ENCODE data around the gene TRMT44. TPM values are rescaled to one million over a fixed set of nuclear protein-coding genes. Genes with fewer than 3 reads are reported as not detected.

Gene TRMT44
- total RNA-seq, 1 donor from 2014 or later = 27.5 TPM

DNA sequence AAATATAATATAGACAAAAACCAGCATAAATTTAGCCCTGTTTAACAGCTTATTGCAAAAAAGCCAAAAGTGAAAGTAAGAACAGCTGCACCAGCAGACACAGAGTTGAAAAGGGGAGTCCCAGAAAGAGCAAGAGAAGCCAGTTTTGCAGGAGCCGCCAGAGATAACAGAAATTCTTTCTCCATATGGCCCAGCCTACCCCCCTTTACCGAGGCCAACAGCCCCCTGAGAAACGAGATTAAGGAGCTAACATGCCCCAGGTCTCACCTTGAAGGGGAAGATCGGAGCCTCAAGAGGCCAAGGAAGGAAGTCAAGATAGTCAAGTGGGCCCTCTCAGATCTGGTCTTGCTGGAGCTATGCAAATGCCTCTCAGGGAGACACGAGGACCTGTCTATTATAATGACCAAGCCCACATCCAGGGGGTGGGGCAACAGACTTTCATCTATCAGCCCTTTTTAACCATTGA is 4.9 kb upstream of the TRMT44 start:
- peak; percentile 36 for DNase-seq

DNA sequence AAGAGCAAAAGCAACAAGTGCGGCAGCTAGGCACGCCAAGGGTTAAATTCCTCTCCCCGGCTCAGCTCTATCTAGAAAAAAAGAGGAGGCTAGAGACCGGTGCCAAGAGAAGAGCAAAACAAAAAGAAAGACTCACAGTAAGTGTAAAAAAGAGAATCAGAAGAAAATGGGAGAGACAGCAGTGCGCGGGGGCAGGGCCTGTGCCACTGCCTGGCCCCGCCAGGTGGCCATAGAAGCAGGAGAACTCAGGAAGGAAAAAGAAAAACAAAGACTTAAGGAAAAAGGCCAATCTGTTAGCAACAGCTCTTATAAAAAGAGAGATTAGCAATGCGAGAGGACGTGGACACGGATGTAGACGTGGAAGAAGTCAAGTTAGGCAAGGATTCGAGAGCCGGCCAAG is 3.3 kb upstream of the TRMT44 start:
- peak; percentile 19 for DNase-seq

GRCh38 chr4:8438743-8439142 is 1.8 kb upstream of the TRMT44 start:
- DNase-seq = no peak

GRCh38 chr4:8439168-8439567 is 1.4 kb upstream of the TRMT44 start:
- no peak for DNase-seq

DNA sequence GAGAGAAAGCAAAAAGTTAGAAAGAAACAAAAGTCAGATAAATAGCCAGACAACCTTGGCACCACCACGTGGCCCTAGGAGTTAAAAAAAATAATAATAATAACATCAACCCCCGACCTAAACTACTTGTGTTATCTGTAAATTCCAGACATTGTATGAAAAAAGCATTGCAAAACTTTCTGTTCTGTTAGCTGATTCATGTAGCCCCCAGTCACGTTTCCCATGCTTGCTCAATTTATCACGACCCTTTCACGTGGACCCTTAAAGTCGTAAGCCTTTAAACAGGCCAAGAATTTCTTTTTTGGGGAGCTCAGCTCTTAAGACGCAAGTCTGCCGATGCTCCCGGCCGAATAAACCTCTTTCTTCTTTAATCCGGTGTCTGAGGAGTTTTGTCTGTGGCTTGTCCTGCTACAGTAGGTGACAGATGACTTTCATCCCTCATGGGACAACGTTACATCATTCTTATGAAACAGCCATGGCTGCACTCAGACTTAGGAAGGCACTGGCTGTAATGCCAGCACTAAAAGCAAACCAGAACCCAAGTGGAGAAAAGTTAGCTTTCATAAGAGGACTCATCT is 574 bp upstream of the TRMT44 start:
- no peak for DNase-seq

- DNase-seq = no peak
Measured at GRCh38 chr4:8441499-8442091, 1.0 kb downstream of the TRMT44 start.

GRCh38 chr4:8442596-8443358 is 2.2 kb downstream of the TRMT44 start:
- DNase-seq = no peak

DNA sequence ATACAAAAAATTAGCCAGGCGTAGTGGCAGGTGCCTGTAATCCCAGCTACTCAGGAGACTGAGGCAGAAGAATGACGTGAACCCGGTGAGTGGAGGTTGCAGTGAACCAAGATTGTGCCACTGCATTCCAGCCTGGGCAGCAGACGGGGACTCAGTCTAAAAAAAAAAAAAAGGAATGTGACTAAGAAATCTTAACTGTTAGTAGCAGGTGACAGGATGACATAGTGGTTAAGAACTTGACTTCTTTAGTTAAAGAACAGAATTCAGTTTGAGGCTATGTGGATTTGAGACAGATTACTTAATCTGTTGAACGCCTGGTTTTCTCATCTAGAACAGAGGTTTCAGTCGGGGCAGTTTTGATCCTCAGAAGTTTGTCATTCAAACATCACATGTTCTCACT is 3.2 kb downstream of the TRMT44 start:
- DNase-seq = no peak

GRCh38 chr4:8446122-8446521 is 5.5 kb downstream of the TRMT44 start:
- DNase-seq = no peak

DNA sequence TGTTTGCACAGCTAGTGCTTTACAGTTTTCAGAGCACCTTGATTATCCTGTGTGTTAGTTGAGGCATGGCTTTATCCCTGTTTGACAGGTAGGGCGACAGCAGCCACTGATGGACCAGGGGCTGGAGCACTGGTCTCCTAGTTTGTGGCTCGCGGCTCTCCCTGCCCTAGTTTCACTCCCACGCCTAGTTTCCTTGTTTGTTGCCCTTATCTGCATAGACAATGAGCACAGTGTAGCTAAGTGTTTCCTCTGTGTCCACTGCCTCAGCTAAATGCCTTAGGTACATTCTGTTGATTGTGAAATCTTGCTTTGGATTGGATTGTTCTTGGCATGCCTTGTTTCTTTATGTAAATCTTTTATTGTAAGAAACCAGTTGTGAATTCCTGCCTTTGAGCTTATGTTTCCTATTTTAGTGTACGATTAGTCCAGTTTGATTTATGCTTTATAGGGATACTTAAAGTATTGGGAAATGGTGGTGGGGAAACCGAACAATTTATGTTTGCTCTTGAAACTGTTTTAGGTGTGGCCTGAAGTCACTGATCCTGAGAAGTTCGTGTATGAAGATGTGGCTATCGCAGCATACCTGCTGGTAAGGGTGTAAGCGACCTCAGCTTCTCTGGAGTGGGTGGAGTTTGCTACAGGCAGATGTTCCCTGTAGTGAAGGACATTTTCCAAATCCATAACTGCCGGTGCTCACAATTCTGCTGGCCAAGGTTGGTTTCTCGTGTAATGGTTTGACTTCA is 11.0 kb downstream of the TRMT44 start:
- DNase-seq = no peak

- no peak for DNase-seq
Measured at GRCh38 chr4:8453957-8454356, 13.4 kb downstream of the TRMT44 start.

DNA sequence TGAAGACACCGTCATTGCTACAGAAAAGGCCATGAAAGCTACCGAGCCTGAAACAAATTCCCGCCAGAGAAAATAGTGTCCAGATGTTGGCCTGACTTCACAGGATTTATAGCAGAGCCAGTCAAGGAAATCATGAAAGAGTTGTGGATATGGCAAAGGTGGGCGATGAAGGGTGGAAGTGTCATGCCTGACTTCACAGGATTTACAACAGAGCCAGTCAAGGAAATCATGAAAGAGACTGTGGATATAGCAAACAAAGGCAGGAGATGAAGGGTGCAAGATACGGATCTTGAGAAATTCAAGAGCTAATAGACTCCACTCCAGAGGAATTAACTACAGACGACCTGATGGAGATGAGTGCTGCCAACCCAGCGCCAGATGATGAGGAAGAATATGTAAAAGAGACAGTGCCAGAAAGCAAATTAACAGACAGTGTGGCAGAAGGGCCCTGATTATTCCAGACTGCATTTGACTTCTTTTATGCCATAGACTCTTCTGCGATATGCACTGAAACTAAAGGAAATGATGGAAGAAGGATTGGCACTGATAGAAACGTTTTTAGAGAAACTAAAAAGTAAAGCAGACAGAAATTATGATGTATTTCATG is 17.2 kb downstream of the TRMT44 start:
- DNase-seq = no peak

DNA sequence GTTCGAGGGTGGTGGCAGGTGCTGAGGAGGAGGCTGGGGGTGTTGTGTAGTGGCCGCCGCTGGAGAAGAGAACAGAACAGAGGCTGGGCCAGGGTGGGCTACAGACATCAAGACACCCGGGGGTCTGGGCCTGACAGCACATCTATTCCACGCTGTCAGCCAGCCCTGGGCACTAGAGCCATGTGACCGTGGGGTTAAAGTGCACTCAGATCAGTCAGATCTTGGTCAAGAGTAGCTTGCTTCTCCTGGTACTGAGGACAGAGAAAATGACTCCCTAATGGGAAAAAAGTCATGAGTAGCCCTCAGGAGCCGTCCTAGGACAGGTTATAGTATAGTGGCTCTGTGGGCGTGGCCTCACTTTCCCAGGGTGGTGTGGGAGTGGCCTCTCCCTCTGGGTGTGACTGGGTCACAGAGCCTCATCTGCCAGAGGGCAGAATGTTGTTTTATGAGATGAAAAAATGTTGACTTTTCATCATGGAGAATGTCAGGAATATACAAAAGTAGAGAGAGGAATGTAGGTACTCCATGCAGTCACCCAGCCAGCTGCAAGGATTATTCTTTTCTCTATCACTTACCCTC is 19.4 kb downstream of the TRMT44 start:
- no peak for DNase-seq

DNA sequence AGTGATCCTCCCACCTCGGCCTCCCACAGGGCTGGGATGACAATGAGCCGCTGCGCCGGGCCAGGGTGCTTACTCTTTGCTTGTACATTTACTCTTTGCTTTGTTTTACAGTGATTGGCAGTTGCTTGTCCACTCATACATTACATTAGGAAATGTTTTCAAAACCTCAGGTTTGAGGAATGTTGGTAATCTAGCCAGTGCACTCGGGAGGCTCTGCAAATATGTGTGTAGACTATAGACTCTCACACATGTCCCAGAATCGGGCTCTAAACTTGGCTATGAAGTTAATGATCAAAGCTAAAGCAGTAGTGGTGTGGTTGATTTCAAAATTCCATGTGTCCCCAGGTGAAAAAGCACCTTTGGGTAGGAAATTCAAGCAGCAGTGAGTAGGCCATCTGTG is 20.5 kb downstream of the TRMT44 start:
- DNase-seq = no peak

GRCh38 chr4:8461616-8462015 is 21.0 kb downstream of the TRMT44 start:
- DNase-seq = no peak

- DNase-seq = no peak
Measured at GRCh38 chr4:8463811-8464210, 23.2 kb downstream of the TRMT44 start.

DNA sequence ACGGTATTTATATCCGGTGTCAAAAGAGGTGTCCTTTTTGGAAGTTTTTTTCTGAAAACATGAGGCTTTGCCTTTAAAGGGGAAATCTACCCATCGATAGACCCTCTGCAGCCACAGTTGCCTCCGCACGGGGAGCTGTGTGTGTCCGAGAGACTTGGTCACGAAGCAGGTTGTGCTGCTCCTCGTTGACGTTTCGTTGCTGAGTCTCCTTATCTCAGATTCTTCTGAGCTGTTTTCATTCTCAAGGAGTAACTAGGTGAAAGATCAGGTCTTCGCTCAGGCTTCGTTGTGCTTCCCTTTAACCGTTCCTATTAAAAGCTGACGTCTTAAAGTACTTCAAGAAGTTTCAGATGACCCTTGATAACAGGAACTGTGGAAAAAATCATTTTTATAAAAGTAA is 23.8 kb downstream of the TRMT44 start:
- DNase-seq = no peak

- DNase-seq = no peak
Measured at GRCh38 chr4:8465615-8466611, 25.3 kb downstream of the TRMT44 start.

GRCh38 chr4:8467016-8467415 is 26.4 kb downstream of the TRMT44 start:
- DNase-seq = no peak

GRCh38 chr4:8468746-8469535 is 28.4 kb downstream of the TRMT44 start:
- DNase-seq = peak; percentile 77
